22Rv1 (cell line): ENCODE measurements around the gene ANKUB1.

ENCODE experiments used
- CTCF ChIP-seq: fragments of 450-650 bp; IDR thresholded peaks from 2 replicates; pipeline ENCODE4 v1.5.1; 2017; ENCODE audit warnings: mild to moderate bottlenecking
- ZFX ChIP-seq: fragments of 450-650 bp; IDR thresholded peaks from 2 replicates; pipeline ENCODE4 v1.6.1; 2017; ENCODE audit warnings: antibody characterized with exemption, borderline replicate concordance

GRCh38 chr3:149727656-149728055 is 64.7 kb downstream of the ANKUB1 start:
- no peak for TF ChIP-seq CTCF
- TF ChIP-seq ZFX = no peak
